Transverse colon (tissue), 4 donors: ENCODE results near the gene MAML1. TPM values are rescaled to one million over a fixed set of nuclear protein-coding genes. Genes with fewer than 3 reads are reported as not detected.

Experiments used
- DNase-seq: peaks from one replicate; pipeline ENCODE4 v3.0.0-alpha.2; 2019
- H3K27ac ChIP-seq, 4 donors: fragments of 200-600 bp; sonication (generic); 2 replicates each; pipeline ENCODE4 v1.5.1; 2016 to 2018; ENCODE audit warnings: inconsistent platforms in 4 of 4
- H3K27me3 ChIP-seq: fragments of 200-600 bp; sonication (generic); 2 replicates; pipeline ENCODE4 v1.5.1; 2017; ENCODE audit warnings: inconsistent platforms
- H3K36me3 ChIP-seq, 4 donors: fragments of 200-600 bp; sonication (generic); 2 replicates each; pipeline ENCODE4 v1.5.1; 2017 to 2019; ENCODE audit warnings: inconsistent platforms in 4 of 4
- H3K4me1 ChIP-seq, 4 donors: fragments of 200-600 bp; sonication (generic); 2 replicates each; pipeline ENCODE4 v1.5.1; 2017 to 2020; ENCODE audit warnings: inconsistent platforms in 4 of 4
- H3K4me3 ChIP-seq, 4 donors: fragments of 200-600 bp; sonication (generic); 1 replicate in 1 of 4; 2 replicates in 3 of 4; pipeline versions ENCODE4 v1.5.1 to v1.6.1; 2017 to 2019; ENCODE audit warnings: inconsistent platforms in 4 of 4
- H3K9me3 ChIP-seq, 2 donors: fragments of 200-600 bp; sonication (generic); 2 replicates each; pipeline ENCODE4 v1.5.1; 2017 to 2019; ENCODE audit warnings: inconsistent platforms in 2 of 2
- CTCF ChIP-seq, 5 experiments: fragments of 200-600 bp in 3 of 5; fragments of 450-650 bp in 2 of 5; sonication (generic) in 3 of 5; IDR thresholded peaks; 1 replicate in 2 of 5; 2 replicates in 3 of 5; pipeline ENCODE4 v1.5.1; 2016 to 2017; ENCODE audit warnings: antibody characterized with exemption in 5 of 5, inconsistent platforms in 3 of 5, mild to moderate bottlenecking in 2 of 5, moderate library complexity in 1 of 5
- EP300 ChIP-seq: sonication (generic); formaldehyde crosslinking; IDR thresholded peaks from one replicate; pipeline ENCODE4 v1.6.1; 2017; ENCODE audit warnings: antibody characterized with exemption, low read depth
- POLR2A ChIP-seq: fragments of 450-650 bp; IDR thresholded peaks from one replicate; pipeline ENCODE4 v1.6.1; 2016; ENCODE audit warnings: antibody characterized with exemption, mild to moderate bottlenecking, moderate library complexity
- POLR2AphosphoS5 ChIP-seq, 3 donors: sonication (generic); formaldehyde crosslinking; IDR thresholded peaks; one replicate each; pipeline ENCODE4 v1.6.1; 2016; ENCODE audit warnings: antibody characterized with exemption in 3 of 3
- WGBS, 2 donors: methylation state at CpG; one replicate each; pipeline ENCODE4 v1.1.5; 2018; ENCODE audit warnings: low coverage in 1 of 2; 5-methylcytosine and 5-hydroxymethylcytosine counted together
- in situ Hi-C, 4 donors: fragments of 200-750 bp; cut with MboI; loops; one replicate each; pipeline versions ENCODE4 v1.15.0 to v1.15.1; 2017; ENCODE audit warnings: low sequenced_read_pairs in 3 of 4, low pct_ligation_motif_present in 1 of 4, low pct_unique_long_range_greater_than_20kb in 1 of 4
- intact Hi-C: fragments of 100-400 bp; cut with DNase I; formaldehyde crosslinking; loops from one replicate; pipeline ENCODE4 v1.15.1; 2023; ENCODE audit warnings: low total_unique reads
- total RNA-seq, 4 donors: library from RNA; depleted of rRNA; stranded (reverse); fragments of >200 nt; gene quantifications; one replicate each; pipeline ENCODE4 v1.1.0, GENCODE V29; 2016

MAML1 gene
- total RNA-seq, 4 donors from 2014 or later, result 22.8 to 28.7 (median 27.3) TPM

GRCh38 chr5:179816796-179817469 is 84.3 kb downstream of the MAML1 start:
- H3K4me1 ChIP-seq, result peaks cover 24 to 44% (median 41%) of the 10 kb centered on the region in 4 donors
- DNase-seq, result no peak
- WGBS, 2 donors, result 4% methylated on average over 29 of the region's 72 CpGs; no CpG with 5 or more reads in 1 of the 2 donors
- H3K9me3 ChIP-seq, result no peaks in the 10 kb centered on the region
- H3K27ac ChIP-seq, result peak overlapping the region; percentile 99 to 100 (median 100)
- in situ Hi-C loops, result no loop called here
- intact Hi-C loops, result no loop called here
- H3K27me3 ChIP-seq, result no peaks in the 10 kb centered on the region
- TF ChIP-seq POLR2AphosphoS5 (IDR thresholded peaks at IDR 0.05), result no peak
- peak in 1 of 5 experiments; percentile 13 for TF ChIP-seq CTCF (IDR thresholded peaks at IDR 0.05)
- peak overlapping the region; percentile 35 to 59 (median 44) for H3K4me3 ChIP-seq
- H3K36me3 ChIP-seq, result no peaks in the 10 kb centered on the region

GRCh38 chr5:179817470-179817840 is 84.8 kb downstream of the MAML1 start:
- Histone ChIP-seq H3K9me3 (no peaks in the 10 kb centered on the region), H3K4me3 (peak overlapping the region in 3 of 4 donors; percentile 35 to 59 (median 52)), H3K4me1 (peaks cover 29 to 49% (median 46%) of the 10 kb centered on the region in 4 donors), H3K36me3 (no peaks in the 10 kb centered on the region), H3K27ac (peak overlapping the region; percentile 99 to 100 (median 100)), H3K27me3 (no peaks in the 10 kb centered on the region)
- DNase-seq, result no peak
- in situ Hi-C loops (no loop called here), intact Hi-C loops (no loop called here)
- TF ChIP-seq CTCF (IDR thresholded peaks at IDR 0.05) (no peak), POLR2A (no peak), EP300 (no peak), POLR2AphosphoS5 (IDR thresholded peaks at IDR 0.05) (no peak)
- WGBS, 2 donors, result 81% methylated on average over 7 of the region's 8 CpGs; no CpG with 5 or more reads in 1 of the 2 donors

GRCh38 chr5:179817890-179818745 is 85.5 kb downstream of the MAML1 start:
- Histone ChIP-seq H3K27ac (peak overlapping the region; percentile 99 to 100 (median 100)), H3K4me3 (peak overlapping the region; percentile 24 to 99 (median 58)), H3K4me1 (peaks cover 36 to 56% (median 53%) of the 10 kb centered on the region in 4 donors), H3K36me3 (no peaks in the 10 kb centered on the region), H3K9me3 (no peaks in the 10 kb centered on the region), H3K27me3 (no peaks in the 10 kb centered on the region)
- TF ChIP-seq CTCF (IDR thresholded peaks at IDR 0.05) (no peak), POLR2AphosphoS5 (IDR thresholded peaks at IDR 0.05) (no peak)
- 59% methylated on average over 13 of the region's 14 CpGs; no CpG with 5 or more reads in 1 of the 2 donors for WGBS, 2 donors
- intact Hi-C loops, result no loop called here
- in situ Hi-C loops, result no loop called here
- DNase-seq, result no peak

GRCh38 chr5:179818746-179819295 is 86.2 kb downstream of the MAML1 start:
- Histone ChIP-seq H3K9me3 (no peaks in the 10 kb centered on the region), H3K27ac (peak overlapping the region; percentile 99 to 100 (median 100)), H3K4me3 (peak overlapping the region; percentile 24 to 99 (median 58)), H3K36me3 (peaks cover 0 to 5% (median 2%) of the 10 kb centered on the region in 4 donors), H3K27me3 (no peaks in the 10 kb centered on the region), H3K4me1 (peaks cover 39 to 61% (median 59%) of the 10 kb centered on the region in 4 donors)
- DNase-seq, result peak; percentile 97
- WGBS, 2 donors, result 2% methylated on average over 34 of the region's 35 CpGs; no CpG with 5 or more reads in 1 of the 2 donors
- TF ChIP-seq CTCF (IDR thresholded peaks at IDR 0.05) (no peak), POLR2AphosphoS5 (IDR thresholded peaks at IDR 0.05) (peak; percentile 91 to 92 (median 91)), EP300 (peak; percentile 93), POLR2A (peak; percentile 82)
- intact Hi-C loops (no loop called here), in situ Hi-C loops (no loop called here)
